Bronchial epithelial cell (primary cell): ENCODE measurements around the gene PPP1R8. TPM values are rescaled to one million over a fixed set of nuclear protein-coding genes. Genes with fewer than 3 reads are reported as not detected.
A peak's percentile ranks its signal among the peaks of the same experiment; 100 is the strongest.
"Not testable (repeated sequence)": the region's sequence is repeated elsewhere in the genome, so short reads cannot be mapped to it uniquely, and the experiment has no call there.

Source experiments
- DNase-seq: peaks from one replicate; pipeline ENCODE4 v3.0.0-alpha.2; 2010; ENCODE audit warnings: low read depth
- FAIRE-seq: peaks from 2 replicates; lab custom pipeline; 2011; peaks lifted over from hg19 to GRCh38; lab: Jason Lieb, UNC
- H3K27me3 ChIP-seq: 2 replicates; pipeline ENCODE4 v1.5.1; 2011; ENCODE audit warnings: low read length; ENCODE audit not compliant: control insufficient read depth, insufficient read depth
- H3K36me3 ChIP-seq: 2 replicates; pipeline ENCODE4 v1.5.1; 2011; ENCODE audit warnings: low read length; ENCODE audit not compliant: control insufficient read depth, insufficient read depth
- H3K4me3 ChIP-seq: 2 replicates; pipeline ENCODE4 v1.5.1; 2011; ENCODE audit warnings: mild to moderate bottlenecking, low read depth, low read length, control low read depth
- CTCF ChIP-seq: IDR thresholded peaks from 2 replicates; pipeline ENCODE4 v1.5.1; 2011; ENCODE audit warnings: mild to moderate bottlenecking, moderate library complexity, low read length, control low read depth, inconsistent platforms; ENCODE audit not compliant: insufficient read depth, severe bottlenecking
- total RNA-seq: library from RNA; depleted of rRNA; stranded (reverse); fragments of >200 nt; gene quantifications from 2 replicates; pipeline ENCODE4 v1.2.1, GENCODE V29; 2014

Gene PPP1R8
- total RNA-seq, 1 donor from 2014 or later = 51.9 TPM

- no peak for DNase-seq
- Histone ChIP-seq H3K4me3 (no peak overlapping the region), H3K36me3 (peaks cover 3% of the 10 kb centered on the region), H3K27me3 (no peaks in the 10 kb centered on the region)
- FAIRE-seq = no peak
- no peak for TF ChIP-seq CTCF
Measured at GRCh38 chr1:27835501-27835900, 4.9 kb downstream of the PPP1R8 start.

GRCh38 chr1:27849951-27850350 lies 19.4 kb downstream of the PPP1R8 start:
- DNase-seq (no peak), FAIRE-seq (no peak)
- peaks cover 14% of the 10 kb centered on the region for H3K36me3 ChIP-seq
- H3K4me3 ChIP-seq = no peak overlapping the region
- H3K27me3 ChIP-seq = no peaks in the 10 kb centered on the region
- no peak for TF ChIP-seq CTCF

GRCh38 chr1:27855085-27855484 lies 24.5 kb downstream of the PPP1R8 start:
- TF ChIP-seq CTCF = no peak
- peaks cover 4% of the 10 kb centered on the region for H3K36me3 ChIP-seq
- no peak for FAIRE-seq
- no peak overlapping the region for H3K4me3 ChIP-seq
- no peak for DNase-seq
- no peaks in the 10 kb centered on the region for H3K27me3 ChIP-seq

GRCh38 chr1:27856561-27857343 lies 26.2 kb downstream of the PPP1R8 start:
- H3K36me3 ChIP-seq = no peaks in the 10 kb centered on the region
- no peak for TF ChIP-seq CTCF
- FAIRE-seq = no peak
- no peak for DNase-seq
- H3K4me3 ChIP-seq = no peak overlapping the region
- H3K27me3 ChIP-seq = no peaks in the 10 kb centered on the region

GRCh38 chr1:27857552-27857951 lies 27.0 kb downstream of the PPP1R8 start:
- not testable (repeated sequence) for H3K27me3 ChIP-seq, FAIRE-seq, H3K36me3 ChIP-seq, DNase-seq, H3K4me3 ChIP-seq

GRCh38 chr1:27858072-27858948 lies 27.7 kb downstream of the PPP1R8 start:
- no peaks in the 10 kb centered on the region for H3K27me3 ChIP-seq
- peak; percentile 96 for TF ChIP-seq CTCF
- H3K36me3 ChIP-seq = no peaks in the 10 kb centered on the region
- FAIRE-seq (no peak), DNase-seq (peak; percentile 72)
- no peak overlapping the region for H3K4me3 ChIP-seq
